Colonic mucosa (tissue), 4 donors: ENCODE data around the gene ELAPOR1. TPM values are rescaled to one million over a fixed set of nuclear protein-coding genes. Genes with fewer than 3 reads are reported as not detected.
A peak's percentile ranks its signal among the peaks of the same experiment; 100 is the strongest.

Experiments
- DNase-seq: peaks from one replicate; pipeline ENCODE4 v3.0.0-alpha.2; 2020
- H3K27ac ChIP-seq: fragments of 200-600 bp; one replicate; pipeline ENCODE4 v1.8.0; 2021
- H3K27me3 ChIP-seq: fragments of 200-600 bp; one replicate; pipeline ENCODE4 v1.8.0; 2021
- H3K36me3 ChIP-seq: fragments of 200-600 bp; one replicate; pipeline ENCODE4 v1.8.0; 2021
- H3K4me1 ChIP-seq: fragments of 200-600 bp; one replicate; pipeline ENCODE4 v1.8.0; 2021; ENCODE audit warnings: mild to moderate bottlenecking
- H3K4me3 ChIP-seq: fragments of 200-600 bp; one replicate; pipeline ENCODE4 v1.8.0; 2021
- H3K9ac ChIP-seq, 2 donors: one replicate each; pipeline ENCODE4 v1.7.0; 2013; ENCODE audit warnings: control low read depth in 2 of 2, low read depth in 2 of 2, low read length in 2 of 2
- H3K9me3 ChIP-seq: fragments of 200-600 bp; one replicate; pipeline ENCODE4 v1.8.0; 2021
- CTCF ChIP-seq: fragments of 200-600 bp; IDR thresholded peaks from one replicate; pipeline ENCODE4 v1.8.0; 2022; ENCODE audit warnings: antibody characterized with exemption, mild to moderate bottlenecking
- intact Hi-C: fragments of 100-400 bp; cut with DNase I; formaldehyde crosslinking; loops from one replicate; pipeline ENCODE4 v1.14.1; 2022
- total RNA-seq, 2 donors: library from RNA; stranded (reverse); fragmentation: NEBNext Ultra II Directional in 1 of 2; extraction: Animal tissue kit (Norgen Biotek cat#: 25700) in 1 of 2; gene quantifications; one replicate each; pipeline ENCODE4 v1.2.1, GENCODE V29; 2021
- donor health status: healthy.
- donor health status: DM: no; HTN: no; CAD: no.
- donor health status: DM: no; HTN: no; CAD: no.

ELAPOR1 gene
- total RNA-seq, 2 donors from 2014 or later: 110 to 163 TPM

DNA sequence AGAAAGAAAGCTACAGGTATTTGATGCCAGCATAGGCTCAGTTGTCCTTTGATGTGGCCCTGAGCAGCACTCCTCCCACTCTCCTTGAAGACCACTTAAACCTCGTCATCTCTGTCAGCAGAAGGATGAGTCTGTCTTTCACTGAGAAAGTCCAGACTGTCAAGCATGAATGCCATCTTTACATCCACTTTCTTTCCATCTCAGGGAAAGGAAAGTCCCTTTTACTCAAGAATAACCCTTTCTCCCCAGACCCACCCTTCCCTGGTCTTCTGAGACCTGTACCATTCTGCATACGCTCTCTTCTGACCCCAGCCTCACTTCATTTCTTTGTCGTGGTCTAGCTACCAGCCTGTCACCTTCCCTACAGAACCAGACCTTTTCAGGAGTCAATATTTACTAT, 4.0 kb upstream of the ELAPOR1 start:
- intact Hi-C loops: loop anchor here (5.0 kb wide), 1 partner anchor 82 kb away; no protein-coding TSS in a partner anchor
- Histone ChIP-seq H3K4me1 (peaks cover 7% of the 10 kb centered on the region), H3K27ac (no peak overlapping the region), H3K9me3 (no peaks in the 10 kb centered on the region), H3K4me3 (no peak overlapping the region), H3K27me3 (no peaks in the 10 kb centered on the region), H3K36me3 (no peaks in the 10 kb centered on the region), H3K9ac (no peak overlapping the region)
- no peak for TF ChIP-seq CTCF
- no peak for DNase-seq

GRCh38 chr1:109111386-109112055, 2.4 kb upstream of the ELAPOR1 start:
- Histone ChIP-seq H3K27me3 (no peaks in the 10 kb centered on the region), H3K27ac (no peak overlapping the region), H3K36me3 (no peaks in the 10 kb centered on the region), H3K9me3 (no peaks in the 10 kb centered on the region), H3K9ac (no peak overlapping the region), H3K4me3 (no peak overlapping the region), H3K4me1 (peaks cover 7% of the 10 kb centered on the region)
- no peak for DNase-seq
- intact Hi-C loops: loop anchor here (5.0 kb wide), 1 partner anchor 81 kb away; no protein-coding TSS in a partner anchor
- TF ChIP-seq CTCF: no peak

DNA sequence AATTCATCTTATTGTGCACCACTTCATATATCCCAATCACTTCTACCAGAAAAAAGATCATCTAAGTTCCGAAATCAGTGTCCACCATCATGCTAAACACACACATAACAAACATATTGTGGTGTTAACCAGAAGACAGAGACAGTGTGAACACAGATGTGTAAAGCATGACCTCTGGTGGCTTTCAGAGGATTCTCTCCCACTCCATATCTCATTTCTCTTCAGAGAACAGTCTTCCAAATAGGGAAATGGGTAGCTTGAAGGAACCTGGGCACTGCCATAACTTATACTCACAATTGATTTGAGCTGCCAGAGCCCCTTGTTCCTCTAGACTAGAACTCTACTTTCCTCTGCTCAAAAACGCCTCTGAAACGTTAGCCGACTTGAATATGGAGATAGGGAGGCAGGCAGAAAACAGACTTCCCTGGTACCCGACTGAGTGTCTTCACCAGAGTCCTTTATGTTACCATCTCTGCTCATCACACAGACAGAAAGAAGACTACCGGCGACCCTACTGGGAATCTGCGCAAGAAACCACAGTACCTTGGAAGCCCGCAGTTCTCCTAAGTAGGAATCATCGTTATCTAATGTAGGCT, 1.8 kb upstream of the ELAPOR1 start:
- Histone ChIP-seq H3K4me3 (no peak overlapping the region), H3K4me1 (peaks cover 7% of the 10 kb centered on the region), H3K27ac (no peak overlapping the region), H3K27me3 (no peaks in the 10 kb centered on the region), H3K9ac (no peak overlapping the region), H3K9me3 (no peaks in the 10 kb centered on the region), H3K36me3 (no peaks in the 10 kb centered on the region)
- no peak for DNase-seq
- intact Hi-C loops: loop anchor here (5.0 kb wide), 1 partner anchor 80 kb away; no protein-coding TSS in a partner anchor
- TF ChIP-seq CTCF: no peak

DNA sequence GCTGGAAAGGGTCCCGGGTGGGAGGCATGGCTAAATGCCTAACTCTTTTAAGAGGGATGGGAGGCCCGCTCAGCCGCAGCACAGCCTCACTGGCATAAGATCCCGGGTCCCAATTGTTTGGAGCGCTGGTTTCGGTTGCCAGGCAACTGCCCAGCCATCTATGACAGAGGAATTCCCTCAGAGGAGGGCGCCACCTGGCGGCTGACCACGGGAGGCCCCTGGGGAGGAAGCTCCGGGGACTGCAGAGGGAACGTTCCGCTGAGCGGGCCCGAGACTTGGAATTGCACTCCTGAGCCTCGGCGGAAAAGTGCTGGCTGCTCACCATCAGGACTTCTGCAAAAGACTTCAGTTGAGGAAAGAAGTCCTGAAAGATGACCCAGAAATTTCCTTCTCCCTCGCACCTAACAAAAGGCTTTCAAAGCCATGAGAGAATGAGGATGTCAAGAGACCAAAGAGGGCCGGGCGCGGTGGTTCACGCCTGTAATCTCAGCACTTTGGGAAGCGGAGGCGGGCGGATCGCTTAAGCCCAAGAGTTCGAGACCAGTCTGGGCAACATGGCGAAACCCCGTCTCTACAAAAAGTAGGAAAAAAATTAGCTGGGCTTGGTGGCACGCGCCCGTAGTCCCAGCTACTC, 1.1 kb upstream of the ELAPOR1 start:
- no peak overlapping the region for H3K27ac ChIP-seq
- no peaks in the 10 kb centered on the region for H3K27me3 ChIP-seq
- H3K4me3 ChIP-seq: no peak overlapping the region
- no peaks in the 10 kb centered on the region for H3K9me3 ChIP-seq
- H3K9ac ChIP-seq: peak overlapping the region; percentile 17 to 36
- peaks cover 7% of the 10 kb centered on the region for H3K4me1 ChIP-seq
- DNase-seq: peak; percentile 97
- TF ChIP-seq CTCF: peak; percentile 97
- no peaks in the 10 kb centered on the region for H3K36me3 ChIP-seq
- intact Hi-C loops: loop anchor here (5.0 kb wide), 1 partner anchor 80 kb away; no protein-coding TSS in a partner anchor

- Histone ChIP-seq H3K4me1 (peaks cover 7% of the 10 kb centered on the region), H3K9ac (peak overlapping the region; percentile 31 to 71), H3K4me3 (peak overlapping the region; percentile 43), H3K27me3 (no peaks in the 10 kb centered on the region), H3K27ac (no peak overlapping the region), H3K36me3 (no peaks in the 10 kb centered on the region), H3K9me3 (no peaks in the 10 kb centered on the region)
- intact Hi-C loops: loop anchor here (5.0 kb wide), 1 partner anchor 78 kb away; no protein-coding TSS in a partner anchor
- peak; percentile 49 for DNase-seq
- TF ChIP-seq CTCF: no peak
These were observed 393 bp downstream of the ELAPOR1 start for GRCh38 chr1:109114342-109114674.
